ENCODE data around the gene LRP5.

LRP5 gene

GRCh38 chr11:68386331-68386978 lies 74.1 kb downstream of the LRP5 start:
- TF ChIP-seq CTCF (conservative IDR thresholded peaks at IDR 0.05; ENCODE audit: low read depth, low read length) = no peak

GRCh38 chr11:68387840-68388239 lies 75.4 kb downstream of the LRP5 start:
- Histone ChIP-seq H3K36me3 (ENCODE audit: insufficient read depth) (no peaks in the 10 kb centered on the region), H3K4me1 (ENCODE audit: low read depth, poor library complexity, severe bottlenecking) (peaks cover 5% of the 10 kb centered on the region), H3K9ac (no peak overlapping the region), H2AFZ (ENCODE audit: low read depth) (no peak overlapping the region), H3K27ac (no peak overlapping the region), H3K4me3 (IDR thresholded peaks at IDR 0.05; ENCODE audit: insufficient read depth, low read depth, low read length) (no peak overlapping the region), H3K4me2 (no peak overlapping the region), H3K79me2 (ENCODE audit: insufficient read depth, low read depth) (no peaks in the 10 kb centered on the region), H4K20me1 (ENCODE audit: insufficient read depth) (no peaks in the 10 kb centered on the region), H3K27me3 (ENCODE audit: insufficient read depth, low read depth) (no peaks in the 10 kb centered on the region)
- TF ChIP-seq CTCF (conservative IDR thresholded peaks at IDR 0.05; ENCODE audit: low read depth, low read length) = no peak

More at GRCh38 chr11:68386331-68386978, 74.1 kb downstream of the LRP5 start:
- no peaks in the 10 kb centered on the region for H3K79me2 ChIP-seq (ENCODE audit: insufficient read depth, low read depth)
- no peak overlapping the region for H3K27ac ChIP-seq
- H3K27me3 ChIP-seq (ENCODE audit: insufficient read depth, low read depth) = no peaks in the 10 kb centered on the region
- no peak overlapping the region for H2AFZ ChIP-seq (ENCODE audit: low read depth)
- no peak overlapping the region for H3K4me3 ChIP-seq (IDR thresholded peaks at IDR 0.05; ENCODE audit: insufficient read depth, low read depth, low read length)
- H3K9ac ChIP-seq = no peak overlapping the region
- no peaks in the 10 kb centered on the region for H3K36me3 ChIP-seq (ENCODE audit: insufficient read depth)
- no peak overlapping the region for H3K4me2 ChIP-seq
- no peaks in the 10 kb centered on the region for H4K20me1 ChIP-seq (ENCODE audit: insufficient read depth)
- H3K4me1 ChIP-seq (ENCODE audit: low read depth, poor library complexity, severe bottlenecking) = peaks cover 5% of the 10 kb centered on the region

- no peak overlapping the region for H3K4me2 ChIP-seq
- H3K27ac ChIP-seq = no peak overlapping the region
- no peak overlapping the region for H2AFZ ChIP-seq (ENCODE audit: low read depth)
- H3K36me3 ChIP-seq (ENCODE audit: insufficient read depth) = no peaks in the 10 kb centered on the region
- H3K4me3 ChIP-seq (IDR thresholded peaks at IDR 0.05; ENCODE audit: insufficient read depth, low read depth, low read length) = no peak overlapping the region
- H3K79me2 ChIP-seq (ENCODE audit: insufficient read depth, low read depth) = no peaks in the 10 kb centered on the region
- H3K27me3 ChIP-seq (ENCODE audit: insufficient read depth, low read depth) = no peaks in the 10 kb centered on the region
- no peaks in the 10 kb centered on the region for H4K20me1 ChIP-seq (ENCODE audit: insufficient read depth)
- no peak overlapping the region for H3K9ac ChIP-seq
- no peak for TF ChIP-seq CTCF (conservative IDR thresholded peaks at IDR 0.05; ENCODE audit: low read depth, low read length)
- peaks cover 5% of the 10 kb centered on the region for H3K4me1 ChIP-seq (ENCODE audit: low read depth, poor library complexity, severe bottlenecking)
Observed at GRCh38 chr11:68388595-68389198, 76.3 kb downstream of the LRP5 start.

- Histone ChIP-seq H3K4me2 (no peak overlapping the region), H3K36me3 (ENCODE audit: insufficient read depth) (no peaks in the 10 kb centered on the region), H3K27ac (no peak overlapping the region), H3K4me1 (ENCODE audit: low read depth, poor library complexity, severe bottlenecking) (no peaks in the 10 kb centered on the region), H2AFZ (ENCODE audit: low read depth) (no peak overlapping the region), H4K20me1 (ENCODE audit: insufficient read depth) (no peaks in the 10 kb centered on the region), H3K79me2 (ENCODE audit: insufficient read depth, low read depth) (no peaks in the 10 kb centered on the region), H3K9ac (no peak overlapping the region), H3K27me3 (ENCODE audit: insufficient read depth, low read depth) (no peaks in the 10 kb centered on the region), H3K4me3 (IDR thresholded peaks at IDR 0.05; ENCODE audit: insufficient read depth, low read depth, low read length) (no peak overlapping the region)
- TF ChIP-seq CTCF (conservative IDR thresholded peaks at IDR 0.05; ENCODE audit: low read depth, low read length) = no peak
Observed at GRCh38 chr11:68390315-68390714, 77.9 kb downstream of the LRP5 start.

All from KMS-11 (cell line).